HCT116 (cell line): ENCODE measurements around the gene AKAP13. TPM values are rescaled to one million over a fixed set of nuclear protein-coding genes. Genes with fewer than 3 reads are reported as not detected.

Experiments used
- ATAC-seq: fragments of 200-7000 bp; cut with Tn5 transposase; 2 replicates; pipeline ENCODE4 v1.9.1; 2020; ENCODE audit warnings: mild to moderate bottlenecking, moderate library complexity
- BruUV-seq: library from RNA; stranded (reverse); fragments of 400-500 nt; replicated peaks from 2 replicates; lab custom pipeline; 2021; lab: Mats Ljungman, UMichigan
- CTCF ChIA-PET: fragments of 300-600 bp; sonication (Branson Sonifier 250); formaldehyde crosslinking; loops from one replicate; lab custom pipeline; 2021; ENCODE audit warnings: antibody characterized with exemption; lab: Charles Lee
- POLR2A ChIA-PET: fragments of 300-600, 350-600 bp; sonication (Branson Sonifier 250); formaldehyde crosslinking; loops from one replicate; lab custom pipeline; 2021; ENCODE audit warnings: antibody characterized with exemption; lab: Charles Lee
- RAD21 ChIA-PET, 2 experiments: fragments of 300-600 bp; sonication (Branson Sonifier 250); formaldehyde crosslinking; loops; one replicate each; lab custom pipeline; 2023; ENCODE audit warnings: low total read pairs in 2 of 2; ENCODE audit not compliant: uncharacterized antibody in 2 of 2, unreplicated experiment in 2 of 2, low non-redundant PET in 1 of 2; lab: Charles Lee
- DNase-seq: peaks from one replicate; pipeline ENCODE4 v3.0.0-alpha.2; 2010; ENCODE audit warnings: low read depth, low spot score
- H2AFZ ChIP-seq: fragments of 200-600 bp; shearing (Covaris generic), sonication (generic); 2 replicates; pipeline ENCODE4 v1.6.1; 2017; ENCODE audit warnings: low read depth, mixed run types, mixed read lengths, antibody characterized with exemption, low read length; ENCODE audit not compliant: poor library complexity, severe bottlenecking
- H3K27ac ChIP-seq: 2 replicates; pipeline ENCODE4 v1.5.1; 2012; ENCODE audit warnings: low read depth, low read length
- H3K27me3 ChIP-seq: fragments of 200-600 bp; sonication (generic); 2 replicates; pipeline ENCODE4 v1.6.1; 2016; ENCODE audit warnings: mixed run types, low read length, mixed read lengths; ENCODE audit not compliant: insufficient read depth
- H3K36me3 ChIP-seq, 2 experiments: fragments of 200-500 bp in 1 of 2; fragments of 200-600 bp in 1 of 2; sonication (Bioruptor generic) in 1 of 2; sonication (generic) in 1 of 2; 2 replicates each; pipeline versions ENCODE4 v1.5.1 to v1.6.1; 2014 to 2016; ENCODE audit warnings: low read length in 2 of 2, inconsistent platforms in 1 of 2, mixed read lengths in 1 of 2, mixed run types in 1 of 2; ENCODE audit not compliant: insufficient read depth in 2 of 2, control insufficient read depth in 1 of 2
- H3K4me1 ChIP-seq, 2 experiments: fragments of 200-600 bp in 1 of 2; sonication (generic) in 1 of 2; 2 replicates each; pipeline versions ENCODE4 v1.5.1 to v1.6.1; 2012 to 2017; ENCODE audit warnings: low read length in 2 of 2, inconsistent platforms in 1 of 2, mild to moderate bottlenecking in 1 of 2, mixed read lengths in 1 of 2, mixed run types in 1 of 2, moderate library complexity in 1 of 2; ENCODE audit not compliant: insufficient read depth in 2 of 2, control insufficient read depth in 1 of 2
- H3K4me2 ChIP-seq: fragments of 200-600 bp; sonication (generic); 2 replicates; pipeline ENCODE4 v1.6.1; 2017; ENCODE audit warnings: mixed run types, low read length, mixed read lengths
- H3K4me3 ChIP-seq, 2 experiments: fragments of 200-600 bp in 1 of 2; sonication (generic) in 1 of 2; replicated peaks in 1 of 2; 2 replicates each; pipeline ENCODE4 v1.5.1; 2011 to 2016; ENCODE audit warnings: low read length in 2 of 2, control low read depth in 1 of 2, low read depth in 1 of 2, mild to moderate bottlenecking in 1 of 2, mixed read lengths in 1 of 2, mixed run types in 1 of 2
- H3K79me2 ChIP-seq: fragments of 200-600 bp; sonication (generic); 2 replicates; pipeline ENCODE4 v1.6.1; 2017; ENCODE audit warnings: mild to moderate bottlenecking, mixed run types, low read length, moderate library complexity, mixed read lengths; ENCODE audit not compliant: insufficient read depth
- H3K9ac ChIP-seq: fragments of 200-600 bp; sonication (generic); 2 replicates; pipeline ENCODE4 v1.6.1; 2016; ENCODE audit warnings: low read length, mixed read lengths
- H3K9me2 ChIP-seq: fragments of 200-600 bp; sonication (generic), shearing (Covaris generic); 2 replicates; pipeline ENCODE4 v1.6.1; 2017; ENCODE audit warnings: mixed run types, mild to moderate bottlenecking, moderate library complexity; ENCODE audit not compliant: insufficient read depth
- H3K9me3 ChIP-seq, 2 experiments: fragments of 200-500 bp in 1 of 2; fragments of 200-600 bp in 1 of 2; sonication (Bioruptor generic) in 1 of 2; sonication (generic) in 1 of 2; 2 replicates each; pipeline ENCODE4 v1.6.1; 2014 to 2017; ENCODE audit warnings: low read length in 2 of 2, mixed read lengths in 2 of 2, inconsistent platforms in 1 of 2, low read depth in 1 of 2, mild to moderate bottlenecking in 1 of 2, mixed run types in 1 of 2, moderate library complexity in 1 of 2; ENCODE audit not compliant: control insufficient read depth in 1 of 2, insufficient read depth in 1 of 2
- H4K20me1 ChIP-seq: fragments of 200-600 bp; sonication (generic), shearing (Covaris generic); 2 replicates; pipeline ENCODE4 v1.6.1; 2017; ENCODE audit warnings: mixed run types, mild to moderate bottlenecking, moderate library complexity; ENCODE audit not compliant: insufficient read depth
- FOSL1 ChIP-seq: IDR thresholded peaks from 2 replicates; pipeline ENCODE4 v1.6.1; 2012; ENCODE audit warnings: low read depth
- POLR2AphosphoS5 ChIP-seq: IDR thresholded peaks from 2 replicates; pipeline ENCODE4 v1.6.1; 2011; ENCODE audit warnings: mild to moderate bottlenecking, low read depth, low read length, moderate library complexity
- SRF ChIP-seq: IDR thresholded peaks from 2 replicates; pipeline ENCODE4 v1.6.1; 2012; ENCODE audit warnings: low read depth
- TCF7L2 ChIP-seq: IDR thresholded peaks from 2 replicates; pipeline ENCODE4 v1.7.0; 2011; ENCODE audit warnings: borderline replicate concordance, inconsistent platforms; ENCODE audit not compliant: insufficient read depth, insufficient read length; ENCODE audit errors: extremely low read depth
- YY1 ChIP-seq: IDR thresholded peaks from 2 replicates; pipeline ENCODE4 v1.6.1; 2011; ENCODE audit warnings: low read length, low read depth, moderate library complexity, mild to moderate bottlenecking; ENCODE audit not compliant: insufficient replicate concordance; ENCODE audit errors: extremely low read depth
- ZNF274 ChIP-seq: fragments of 200-500 bp; sonication (Bioruptor generic); IDR thresholded peaks from 2 replicates; pipeline ENCODE4 v1.6.1; 2014; ENCODE audit warnings: mild to moderate bottlenecking, low read depth, low read length, inconsistent platforms
- intact Hi-C: fragments of 100-400 bp; cut with micrococcal nuclease; formaldehyde crosslinking; loops from 2 replicates; pipeline ENCODE4 v1.10.0; 2022
- total RNA-seq: library from RNA; stranded (reverse); gene quantifications from one replicate; pipeline ENCODE4 v1.2.1, GENCODE V29; 2021; ENCODE audit not compliant: unreplicated experiment
- TF ChIP-seq, protein P1 (sequence below), 3 experiments: fragments of 200-600 bp in 1 of 3; sonication (generic) in 1 of 3; IDR thresholded peaks in 2 of 3; conservative IDR thresholded peaks in 1 of 3; 2 replicates each; pipeline ENCODE4 v1.5.1; 2012 to 2017; ENCODE audit warnings: low read depth in 2 of 3, low read length in 2 of 3, antibody characterized with exemption in 1 of 3, borderline replicate concordance in 1 of 3, control low read depth in 1 of 3, mild to moderate bottlenecking in 1 of 3, mixed read lengths in 1 of 3, mixed run types in 1 of 3, moderate library complexity in 1 of 3; ENCODE audit not compliant: insufficient read depth in 1 of 3
- TF ChIP-seq, protein P2 (sequence below): IDR thresholded peaks from 2 replicates; pipeline ENCODE4 v1.6.1; 2012; ENCODE audit warnings: low read depth
- TF ChIP-seq, protein P3 (sequence below): IDR thresholded peaks from 2 replicates; pipeline ENCODE4 v1.6.1; 2011; ENCODE audit warnings: mild to moderate bottlenecking, low read length, moderate library complexity; ENCODE audit not compliant: insufficient replicate concordance; ENCODE audit errors: extremely low read depth

AKAP13 gene
- total RNA-seq, 1 experiment from 2014 or later: 43.1 TPM

DNA sequence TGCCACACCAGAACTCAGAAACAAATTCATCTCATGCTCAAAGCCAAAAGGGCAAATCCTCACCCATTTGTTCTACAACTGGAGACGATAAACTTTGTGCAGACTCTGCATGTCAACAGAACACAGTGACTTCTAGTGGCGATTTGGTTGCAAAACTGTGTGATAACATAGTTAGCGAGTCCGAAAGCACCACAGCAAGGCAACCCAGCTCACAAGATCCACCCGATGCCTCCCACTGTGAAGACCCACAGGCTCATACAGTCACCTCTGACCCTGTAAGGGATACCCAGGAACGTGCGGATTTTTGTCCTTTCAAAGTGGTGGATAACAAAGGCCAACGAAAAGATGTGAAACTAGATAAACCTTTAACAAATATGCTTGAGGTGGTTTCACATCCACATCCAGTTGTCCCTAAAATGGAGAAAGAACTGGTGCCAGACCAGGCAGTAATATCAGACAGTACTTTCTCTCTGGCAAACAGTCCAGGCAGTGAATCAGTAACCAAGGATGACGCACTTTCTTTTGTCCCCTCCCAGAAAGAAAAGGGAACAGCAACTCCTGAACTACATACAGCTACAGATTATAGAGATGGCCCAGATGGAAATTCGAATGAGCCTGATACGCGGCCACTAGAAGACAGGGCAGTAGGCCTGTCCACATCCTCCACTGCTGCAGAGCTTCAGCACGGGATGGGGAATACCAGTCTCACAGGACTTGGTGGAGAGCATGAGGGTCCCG, 199.7 kb downstream of the AKAP13 start:
- ChIA-PET POLR2A (no interaction called here), RAD21 (no interaction called here), CTCF (no interaction called here)
- Histone ChIP-seq H3K9ac (no peak overlapping the region), H2AFZ (no peak overlapping the region), H3K36me3 (peaks cover 3 to 10% of the 10 kb centered on the region in 2 experiments; a peak in 2 of 4 replicates), H3K9me3 (no peaks in the 10 kb centered on the region), H4K20me1 (peaks cover 9% of the 10 kb centered on the region; the same call in 1 of the 2 replicates), H3K27me3 (no peaks in the 10 kb centered on the region), H3K9me2 (no peaks in the 10 kb centered on the region), H3K4me3 (no peak overlapping the region), H3K79me2 (peaks cover 5% of the 10 kb centered on the region; the same call in 1 of the 2 replicates), H3K4me1 (peaks cover 10 to 15% of the 10 kb centered on the region in 2 experiments), H3K4me2 (no peak overlapping the region), H3K27ac (no peak overlapping the region)
- TSS peak; percentile 38 for BruUV-seq
- ATAC-seq: no peak
- no peak for DNase-seq
- no peak for TF ChIP-seq POLR2AphosphoS5
- TF ChIP-seq, protein P1, sequence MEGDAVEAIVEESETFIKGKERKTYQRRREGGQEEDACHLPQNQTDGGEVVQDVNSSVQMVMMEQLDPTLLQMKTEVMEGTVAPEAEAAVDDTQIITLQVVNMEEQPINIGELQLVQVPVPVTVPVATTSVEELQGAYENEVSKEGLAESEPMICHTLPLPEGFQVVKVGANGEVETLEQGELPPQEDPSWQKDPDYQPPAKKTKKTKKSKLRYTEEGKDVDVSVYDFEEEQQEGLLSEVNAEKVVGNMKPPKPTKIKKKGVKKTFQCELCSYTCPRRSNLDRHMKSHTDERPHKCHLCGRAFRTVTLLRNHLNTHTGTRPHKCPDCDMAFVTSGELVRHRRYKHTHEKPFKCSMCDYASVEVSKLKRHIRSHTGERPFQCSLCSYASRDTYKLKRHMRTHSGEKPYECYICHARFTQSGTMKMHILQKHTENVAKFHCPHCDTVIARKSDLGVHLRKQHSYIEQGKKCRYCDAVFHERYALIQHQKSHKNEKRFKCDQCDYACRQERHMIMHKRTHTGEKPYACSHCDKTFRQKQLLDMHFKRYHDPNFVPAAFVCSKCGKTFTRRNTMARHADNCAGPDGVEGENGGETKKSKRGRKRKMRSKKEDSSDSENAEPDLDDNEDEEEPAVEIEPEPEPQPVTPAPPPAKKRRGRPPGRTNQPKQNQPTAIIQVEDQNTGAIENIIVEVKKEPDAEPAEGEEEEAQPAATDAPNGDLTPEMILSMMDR (IDR thresholded peaks at IDR 0.05 in 2 of 3, conservative IDR thresholded peaks at IDR 0.05 in 1 of 3; ENCODE audit: borderline replicate concordance in 1 of 3, insufficient read depth in 1 of 3, low read depth in 2 of 3, low read length in 2 of 3): peak in 1 of 3 experiments; percentile 13; a peak in 1 of 6 replicates
- intact Hi-C loops: no loop called here

DNA sequence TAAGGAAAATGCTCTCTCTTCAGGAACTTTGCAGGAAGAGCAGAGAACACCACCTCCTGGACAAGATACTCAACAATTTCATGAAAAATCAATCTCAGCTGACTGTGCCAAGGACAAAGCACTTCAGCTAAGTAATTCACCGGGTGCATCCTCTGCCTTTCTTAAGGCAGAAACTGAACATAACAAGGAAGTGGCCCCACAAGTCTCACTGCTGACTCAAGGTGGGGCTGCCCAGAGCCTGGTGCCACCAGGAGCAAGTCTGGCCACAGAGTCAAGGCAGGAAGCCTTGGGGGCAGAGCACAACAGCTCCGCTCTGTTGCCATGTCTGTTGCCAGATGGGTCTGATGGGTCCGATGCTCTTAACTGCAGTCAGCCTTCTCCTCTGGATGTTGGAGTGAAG, 200.5 kb downstream of the AKAP13 start:
- Histone ChIP-seq H3K79me2 (peaks cover 5% of the 10 kb centered on the region; the same call in 1 of the 2 replicates), H3K27me3 (no peaks in the 10 kb centered on the region), H3K4me1 (peaks cover 10 to 15% of the 10 kb centered on the region in 2 experiments), H3K27ac (no peak overlapping the region), H3K4me2 (no peak overlapping the region), H3K9me2 (no peaks in the 10 kb centered on the region), H3K9ac (no peak overlapping the region), H2AFZ (no peak overlapping the region), H4K20me1 (peaks cover 9% of the 10 kb centered on the region; the same call in 1 of the 2 replicates), H3K4me3 (no peak overlapping the region), H3K9me3 (no peaks in the 10 kb centered on the region), H3K36me3 (peaks cover 3 to 10% of the 10 kb centered on the region in 2 experiments; a peak in 2 of 4 replicates)
- ChIA-PET RAD21 (no interaction called here), CTCF (no interaction called here), POLR2A (no interaction called here)
- BruUV-seq: no TSS peak
- ATAC-seq (no peak), DNase-seq (no peak)
- intact Hi-C loops: no loop called here
- TF ChIP-seq FOSL1 (no peak), ZNF274 (no peak), TCF7L2 (no peak), YY1 (no peak), SRF (no peak)
- TF ChIP-seq, protein P2, sequence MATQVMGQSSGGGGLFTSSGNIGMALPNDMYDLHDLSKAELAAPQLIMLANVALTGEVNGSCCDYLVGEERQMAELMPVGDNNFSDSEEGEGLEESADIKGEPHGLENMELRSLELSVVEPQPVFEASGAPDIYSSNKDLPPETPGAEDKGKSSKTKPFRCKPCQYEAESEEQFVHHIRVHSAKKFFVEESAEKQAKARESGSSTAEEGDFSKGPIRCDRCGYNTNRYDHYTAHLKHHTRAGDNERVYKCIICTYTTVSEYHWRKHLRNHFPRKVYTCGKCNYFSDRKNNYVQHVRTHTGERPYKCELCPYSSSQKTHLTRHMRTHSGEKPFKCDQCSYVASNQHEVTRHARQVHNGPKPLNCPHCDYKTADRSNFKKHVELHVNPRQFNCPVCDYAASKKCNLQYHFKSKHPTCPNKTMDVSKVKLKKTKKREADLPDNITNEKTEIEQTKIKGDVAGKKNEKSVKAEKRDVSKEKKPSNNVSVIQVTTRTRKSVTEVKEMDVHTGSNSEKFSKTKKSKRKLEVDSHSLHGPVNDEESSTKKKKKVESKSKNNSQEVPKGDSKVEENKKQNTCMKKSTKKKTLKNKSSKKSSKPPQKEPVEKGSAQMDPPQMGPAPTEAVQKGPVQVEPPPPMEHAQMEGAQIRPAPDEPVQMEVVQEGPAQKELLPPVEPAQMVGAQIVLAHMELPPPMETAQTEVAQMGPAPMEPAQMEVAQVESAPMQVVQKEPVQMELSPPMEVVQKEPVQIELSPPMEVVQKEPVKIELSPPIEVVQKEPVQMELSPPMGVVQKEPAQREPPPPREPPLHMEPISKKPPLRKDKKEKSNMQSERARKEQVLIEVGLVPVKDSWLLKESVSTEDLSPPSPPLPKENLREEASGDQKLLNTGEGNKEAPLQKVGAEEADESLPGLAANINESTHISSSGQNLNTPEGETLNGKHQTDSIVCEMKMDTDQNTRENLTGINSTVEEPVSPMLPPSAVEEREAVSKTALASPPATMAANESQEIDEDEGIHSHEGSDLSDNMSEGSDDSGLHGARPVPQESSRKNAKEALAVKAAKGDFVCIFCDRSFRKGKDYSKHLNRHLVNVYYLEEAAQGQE: no peak
- TF ChIP-seq, protein P3, sequence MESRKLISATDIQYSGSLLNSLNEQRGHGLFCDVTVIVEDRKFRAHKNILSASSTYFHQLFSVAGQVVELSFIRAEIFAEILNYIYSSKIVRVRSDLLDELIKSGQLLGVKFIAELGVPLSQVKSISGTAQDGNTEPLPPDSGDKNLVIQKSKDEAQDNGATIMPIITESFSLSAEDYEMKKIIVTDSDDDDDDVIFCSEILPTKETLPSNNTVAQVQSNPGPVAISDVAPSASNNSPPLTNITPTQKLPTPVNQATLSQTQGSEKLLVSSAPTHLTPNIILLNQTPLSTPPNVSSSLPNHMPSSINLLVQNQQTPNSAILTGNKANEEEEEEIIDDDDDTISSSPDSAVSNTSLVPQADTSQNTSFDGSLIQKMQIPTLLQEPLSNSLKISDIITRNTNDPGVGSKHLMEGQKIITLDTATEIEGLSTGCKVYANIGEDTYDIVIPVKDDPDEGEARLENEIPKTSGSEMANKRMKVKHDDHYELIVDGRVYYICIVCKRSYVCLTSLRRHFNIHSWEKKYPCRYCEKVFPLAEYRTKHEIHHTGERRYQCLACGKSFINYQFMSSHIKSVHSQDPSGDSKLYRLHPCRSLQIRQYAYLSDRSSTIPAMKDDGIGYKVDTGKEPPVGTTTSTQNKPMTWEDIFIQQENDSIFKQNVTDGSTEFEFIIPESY: no peak
